HG02852 (cell line): ENCODE measurements around the gene LRRC59.
A peak's percentile ranks its signal among the peaks of the same experiment; 100 is the strongest.

Experiments used
- ATAC-seq: cut with Tn5 transposase; IDR thresholded peaks from one replicate; pipeline ENCODE4 v1.9.1; 2021; ENCODE audit warnings: mild to moderate bottlenecking, moderate library complexity; ENCODE audit not compliant: unreplicated experiment

Gene LRRC59

DNA sequence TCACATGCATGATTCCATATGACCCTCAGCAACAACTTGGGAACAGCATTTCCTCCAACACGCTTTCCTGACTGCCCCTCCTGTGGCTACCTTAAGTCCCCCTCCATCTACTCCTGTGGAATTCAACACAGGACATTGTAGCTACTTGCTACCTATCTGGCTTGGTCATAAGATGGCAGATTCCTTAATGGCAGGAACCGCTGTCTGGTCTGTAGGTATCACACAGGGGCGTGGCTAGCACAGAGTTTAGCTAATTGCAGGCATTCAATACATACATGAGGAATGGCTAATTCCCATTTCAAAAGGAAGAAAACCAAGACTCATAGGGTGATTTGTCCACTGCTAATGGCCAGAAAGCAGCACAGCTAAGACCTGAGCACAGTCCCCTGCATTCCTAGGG lies 8.6 kb downstream of the LRRC59 start:
- ATAC-seq = no peak

GRCh38 chr17:50386510-50386909 lies 10.8 kb downstream of the LRRC59 start:
- no peak for ATAC-seq

GRCh38 chr17:50382931-50383330 lies 14.4 kb downstream of the LRRC59 start:
- no peak for ATAC-seq

DNA sequence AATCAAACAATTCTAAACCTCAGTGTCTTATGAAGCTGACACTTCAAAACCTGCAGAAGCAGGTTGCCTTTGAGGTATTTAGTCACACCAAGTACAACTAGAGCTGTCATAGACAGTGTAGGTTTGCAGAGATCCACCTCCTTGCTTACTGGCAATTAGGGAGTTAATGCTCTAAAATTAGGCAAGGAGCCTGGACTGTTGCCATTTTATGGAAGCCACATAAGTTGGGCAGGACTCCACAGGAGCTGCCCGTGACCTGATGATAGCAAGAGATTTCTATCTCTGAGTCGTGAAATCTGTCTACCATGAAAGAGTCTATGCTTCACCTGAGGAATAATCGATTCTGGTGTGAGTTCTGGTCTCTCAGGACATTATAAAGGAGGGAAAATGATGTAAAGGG lies 15.4 kb downstream of the LRRC59 start:
- no peak for ATAC-seq

GRCh38 chr17:50381260-50381815 lies 16.0 kb downstream of the LRRC59 start:
- ATAC-seq = no peak

DNA sequence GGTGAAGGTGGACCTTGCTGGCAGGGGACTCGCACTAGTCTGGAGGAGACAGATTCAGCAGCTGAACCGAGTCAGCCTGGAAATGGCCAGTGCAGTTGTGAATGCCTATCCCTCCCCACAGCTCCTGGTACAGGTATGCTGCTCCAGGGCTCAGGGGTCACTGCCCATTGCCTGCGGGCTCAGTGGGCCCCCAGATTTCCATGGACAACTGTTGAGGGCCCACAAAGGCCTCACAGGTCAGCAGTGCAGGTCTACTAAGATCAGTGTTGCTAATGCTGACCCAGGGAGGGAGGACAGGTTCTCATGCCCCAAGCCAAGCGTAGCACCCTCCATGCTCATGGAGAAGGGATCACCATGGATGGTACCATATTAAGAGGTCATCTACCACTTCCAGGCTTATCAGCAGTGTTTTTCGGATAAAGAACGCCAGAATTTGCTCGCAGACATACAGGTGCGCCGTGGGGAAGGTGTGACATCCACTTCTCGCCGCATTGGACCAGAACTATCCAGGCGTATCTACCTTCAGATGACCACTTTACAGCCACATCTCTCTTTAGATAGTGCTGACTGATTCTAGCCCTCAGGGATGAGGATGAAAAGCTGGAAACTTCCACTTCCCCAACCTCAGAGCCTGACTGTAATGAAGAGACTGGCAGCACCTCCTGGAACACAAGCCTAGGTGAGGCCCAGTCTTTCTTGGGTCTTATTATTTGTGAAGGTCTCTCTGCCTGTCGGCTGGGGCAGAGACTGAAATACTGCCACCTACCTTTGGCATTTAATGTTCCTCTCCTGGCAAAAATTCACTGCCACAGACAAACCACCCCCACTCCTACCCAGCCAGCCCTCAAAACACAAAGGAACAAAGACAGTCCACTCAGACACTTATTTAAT lies 16.7 kb downstream of the LRRC59 start:
- ATAC-seq = no peak

DNA sequence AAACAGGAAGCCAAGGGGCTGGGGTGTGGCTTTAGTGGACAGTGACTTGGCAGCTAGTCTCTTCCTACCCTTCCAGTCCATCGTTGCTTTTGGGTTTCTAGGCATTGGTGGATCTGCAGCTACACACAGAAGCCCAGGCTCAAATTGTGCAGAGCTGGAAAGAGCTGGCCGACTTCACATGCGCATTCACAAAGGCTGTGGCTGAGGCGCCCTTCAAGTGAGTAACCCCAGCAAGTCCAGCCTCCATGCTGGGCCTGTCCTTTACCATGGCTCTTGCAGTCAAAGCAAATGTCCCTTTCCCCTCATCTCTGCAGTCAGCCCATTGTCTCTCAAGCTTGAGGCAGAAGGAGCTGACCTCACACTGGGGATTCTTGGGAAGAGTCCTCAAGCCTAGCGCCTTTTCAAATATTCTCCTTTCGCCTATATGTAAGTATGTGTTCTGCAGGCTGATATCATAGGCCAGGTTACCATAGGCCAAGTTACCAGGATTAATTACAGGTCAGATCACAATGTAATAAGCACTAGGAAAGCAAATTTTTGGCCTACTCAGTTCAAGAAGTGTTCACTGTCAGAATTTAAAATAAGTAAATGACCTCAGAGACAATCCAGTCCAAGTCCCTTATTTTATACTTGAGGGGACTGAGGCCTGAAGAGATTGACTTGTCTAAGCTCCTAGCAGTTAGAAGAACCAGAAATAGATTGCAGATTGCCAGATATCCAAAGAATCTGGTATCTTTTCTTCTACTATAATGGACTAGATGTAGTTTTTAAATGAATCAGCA lies 17.8 kb downstream of the LRRC59 start:
- ATAC-seq = no peak

- no peak for ATAC-seq
Observed at GRCh38 chr17:50375858-50376538, 21.3 kb downstream of the LRRC59 start.

- ATAC-seq = no peak
Observed at GRCh38 chr17:50373705-50374104, 23.6 kb downstream of the LRRC59 start.

DNA sequence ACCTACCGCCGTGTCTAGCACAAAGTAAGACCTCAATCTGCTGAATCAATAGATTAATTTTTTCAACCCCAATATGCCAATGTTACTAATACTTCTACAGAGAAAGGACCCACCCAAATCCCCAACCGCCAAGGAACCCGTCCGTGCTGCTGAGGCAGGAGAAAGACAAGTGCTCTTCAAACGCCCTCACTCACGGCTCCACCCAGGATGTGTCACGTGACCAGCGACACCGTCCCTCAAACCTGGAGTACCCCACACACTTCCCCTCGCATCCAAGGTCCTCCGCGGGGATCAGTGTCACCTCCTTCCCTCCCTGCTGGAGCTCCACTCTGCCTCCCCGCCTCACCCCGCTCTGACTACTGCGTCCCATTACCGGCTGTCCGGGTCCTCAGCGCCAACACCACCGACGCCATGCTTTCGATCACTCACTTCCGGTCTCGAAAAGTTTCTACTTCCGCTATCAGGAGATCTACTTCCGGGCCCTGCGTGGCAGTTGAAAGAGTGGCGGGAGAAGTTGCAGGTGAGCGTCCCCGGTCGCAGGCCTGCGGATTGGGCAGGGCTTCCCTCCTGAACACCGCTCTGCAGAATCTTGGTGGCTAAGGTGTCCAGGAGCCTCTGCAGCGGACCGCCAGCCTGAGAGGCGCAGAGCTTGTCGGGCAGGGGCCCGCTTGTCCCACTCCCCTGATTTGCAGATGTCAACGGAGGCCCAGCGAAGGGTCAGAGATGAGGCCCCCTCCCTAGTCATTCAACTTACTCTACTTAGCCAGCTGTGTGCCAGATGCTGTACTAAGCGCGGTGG lies 24.4 kb downstream of the LRRC59 start, which contains the start of the genes EME1 and MRPL27:
EME1 (plus strand) TSS at position 472 of the 799 bp plus-strand sequence. CDS start 1,980 bp downstream, outside the sequence.
MRPL27 (minus strand) TSS at position 427 of the 799 bp plus-strand sequence; CDS start at position 413, 14 bp downstream.
- peak; percentile 85 for ATAC-seq

DNA sequence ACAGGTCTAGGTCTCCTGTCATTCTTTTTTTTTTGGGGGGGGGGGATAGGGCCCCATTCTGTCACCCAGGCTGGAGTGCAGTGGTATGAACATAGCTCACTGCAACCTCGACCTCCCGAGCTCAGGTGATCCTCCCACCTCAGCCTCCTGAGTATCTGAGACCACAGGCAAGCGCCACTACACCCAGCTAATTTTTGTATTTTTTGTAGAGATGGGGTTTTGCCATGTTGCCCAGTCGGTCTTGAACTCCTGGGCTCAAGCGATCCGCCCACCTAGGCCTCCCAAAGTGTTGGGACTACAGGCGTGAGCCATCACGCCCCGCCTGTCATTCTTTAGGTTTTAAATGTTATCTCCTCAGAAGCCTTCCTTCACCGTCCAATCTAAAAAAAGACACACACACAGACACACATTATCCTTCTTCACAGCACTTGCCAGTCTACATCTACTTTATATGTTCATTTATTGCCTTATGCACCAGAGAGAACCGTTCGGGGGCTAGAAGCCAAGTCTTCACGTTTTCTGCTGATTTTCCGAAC lies 25.0 kb downstream of the LRRC59 start:
- peak; percentile 14 for ATAC-seq

DNA sequence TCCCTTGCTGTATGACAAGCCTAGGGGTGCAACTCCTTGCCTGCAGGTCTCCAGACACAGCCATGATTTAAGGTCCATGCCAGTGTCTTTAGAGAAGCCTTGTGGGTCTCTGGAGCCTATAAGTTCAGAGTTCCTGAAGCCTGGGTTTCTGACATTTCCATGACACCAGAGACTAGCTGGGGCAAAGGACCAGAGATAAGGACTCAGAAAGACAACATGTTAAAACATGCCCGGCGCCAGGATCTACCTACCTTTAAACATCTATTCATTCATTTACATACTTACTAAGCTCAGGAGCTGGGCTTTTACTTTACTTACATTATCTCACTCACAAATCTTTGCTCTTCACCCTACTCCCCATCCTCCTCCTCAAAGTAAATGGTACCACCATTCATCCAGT lies 25.8 kb downstream of the LRRC59 start:
- ATAC-seq = no peak

DNA sequence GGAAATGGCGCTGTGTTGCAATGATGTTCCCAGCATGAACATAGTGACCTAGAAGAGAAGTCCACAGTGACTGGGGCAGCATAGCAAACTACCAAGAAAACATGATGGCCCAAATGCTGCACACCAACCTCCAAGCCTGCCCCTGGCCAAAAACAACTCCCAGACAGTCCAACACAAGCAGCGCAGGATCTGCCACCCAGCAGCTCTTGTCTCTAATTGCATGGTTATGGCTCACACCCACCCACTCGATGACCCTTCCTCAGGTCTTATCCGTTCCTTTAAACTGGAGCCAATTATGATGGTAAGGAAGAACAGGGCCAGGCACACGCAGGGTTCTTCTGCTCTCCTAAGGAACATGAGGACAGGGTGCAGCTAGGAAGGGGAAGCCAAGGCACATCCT lies 27.3 kb downstream of the LRRC59 start:
- ATAC-seq = no peak

GRCh38 chr17:50367401-50367800 lies 29.9 kb downstream of the LRRC59 start:
- ATAC-seq = no peak

GRCh38 chr17:50365649-50366393 lies 31.5 kb downstream of the LRRC59 start:
- no peak for ATAC-seq

DNA sequence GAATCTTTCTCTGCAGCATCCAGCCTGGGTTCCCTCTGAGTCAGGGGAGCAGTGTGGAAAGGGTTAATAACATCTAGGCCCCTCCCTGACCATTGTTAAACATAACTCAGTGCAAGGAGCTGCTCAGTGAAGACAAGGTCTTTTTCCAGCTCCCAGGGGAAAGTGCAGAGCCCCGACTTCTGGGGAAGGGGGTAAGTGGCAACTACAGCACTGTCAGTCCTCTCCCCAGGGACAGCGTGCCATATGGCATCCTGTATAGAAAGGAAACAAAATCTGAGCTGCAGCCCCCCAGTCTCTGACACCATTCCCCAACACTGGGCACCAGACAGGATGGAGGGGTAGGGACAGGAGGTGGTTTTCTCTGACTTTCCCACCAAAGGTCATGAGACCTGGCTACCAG lies 32.2 kb downstream of the LRRC59 start:
- ATAC-seq = no peak

- no peak for ATAC-seq
Observed at GRCh38 chr17:50364715-50365114, 32.6 kb downstream of the LRRC59 start.

GRCh38 chr17:50364061-50364458 lies 33.3 kb downstream of the LRRC59 start:
- no peak for ATAC-seq
